Karpas-422 (cell line): ENCODE measurements around the gene TBC1D26. TPM values are rescaled to one million over a fixed set of nuclear protein-coding genes. Genes with fewer than 3 reads are reported as not detected.
"Not testable (repeated sequence)": the region's sequence is repeated elsewhere in the genome, so short reads cannot be mapped to it uniquely, and the experiment has no call there.

Experiments
- DNase-seq: peaks from one replicate; pipeline ENCODE4 v3.0.0-alpha.2; 2015
- H2AFZ ChIP-seq: fragments of 200-600 bp; sonication (generic); 2 replicates; pipeline ENCODE4 v1.6.1; 2014; ENCODE audit warnings: antibody characterized with exemption, low read length, mixed read lengths
- H3K27ac ChIP-seq: fragments of 200-600 bp; sonication (generic); 2 replicates; pipeline ENCODE4 v1.5.1; 2014; ENCODE audit warnings: mild to moderate bottlenecking, low read length, moderate library complexity
- H3K27me3 ChIP-seq: fragments of 200-600 bp; sonication (generic); 2 replicates; pipeline ENCODE4 v1.6.1; 2014; ENCODE audit warnings: low read length, mixed read lengths
- H3K36me3 ChIP-seq: fragments of 200-600 bp; sonication (generic); 2 replicates; pipeline ENCODE4 v1.6.1; 2014; ENCODE audit warnings: low read length, mixed read lengths; ENCODE audit not compliant: insufficient read depth
- H3K4me1 ChIP-seq: fragments of 200-600 bp; sonication (generic); 2 replicates; pipeline ENCODE4 v1.6.1; 2014; ENCODE audit warnings: mild to moderate bottlenecking, low read length, mixed read lengths
- H3K4me2 ChIP-seq: fragments of 200-600 bp; sonication (generic); 2 replicates; pipeline ENCODE4 v1.6.1; 2014; ENCODE audit warnings: low read length, low read depth, mild to moderate bottlenecking; ENCODE audit not compliant: poor library complexity, severe bottlenecking
- H3K4me3 ChIP-seq: fragments of 200-600 bp; sonication (generic); 2 replicates; pipeline ENCODE4 v1.5.1; 2014; ENCODE audit warnings: mild to moderate bottlenecking, antibody characterized with exemption, low read length, mixed read lengths
- H3K79me2 ChIP-seq: fragments of 200-600 bp; sonication (generic); 2 replicates; pipeline ENCODE4 v1.6.1; 2014; ENCODE audit warnings: mild to moderate bottlenecking, low read length, mixed read lengths
- H3K9ac ChIP-seq: fragments of 200-600 bp; sonication (generic); 2 replicates; pipeline ENCODE4 v1.6.0; 2014; ENCODE audit warnings: low read length
- H3K9me2 ChIP-seq: fragments of 200-600 bp; sonication (generic), shearing (Covaris generic); replicated peaks from 2 replicates; pipeline ENCODE4 v1.6.0; 2014; ENCODE audit warnings: mild to moderate bottlenecking, low read length, moderate library complexity; ENCODE audit not compliant: insufficient read depth
- H3K9me3 ChIP-seq: fragments of 300-700, 200-600 bp; sonication (generic); 2 replicates; pipeline ENCODE4 v1.6.1; 2014; ENCODE audit warnings: low read length, mixed read lengths
- H4K20me1 ChIP-seq: fragments of 200-600 bp; sonication (generic); 2 replicates; pipeline ENCODE4 v1.6.1; 2014; ENCODE audit warnings: mild to moderate bottlenecking, antibody characterized with exemption, low read length, low read depth; ENCODE audit not compliant: insufficient read depth
- total RNA-seq: library from RNA; depleted of rRNA; stranded (reverse); fragments of >200 nt; shearing (Covaris generic); gene quantifications from 2 replicates; pipeline ENCODE4 v1.2.3, GENCODE V29; 2014; ENCODE audit warnings: low replicate concordance; rRNA removed

TBC1D26 gene
- total RNA-seq: not detected in 2 replicates

- not testable (repeated sequence) for H3K9ac ChIP-seq, H3K9me2 ChIP-seq, H3K4me2 ChIP-seq, H2AFZ ChIP-seq, H3K4me1 ChIP-seq, H3K9me3 ChIP-seq, H3K36me3 ChIP-seq, H3K27ac ChIP-seq, H3K27me3 ChIP-seq, DNase-seq, H3K79me2 ChIP-seq, H4K20me1 ChIP-seq, H3K4me3 ChIP-seq
These were observed at the start of gene TBC1D26 for GRCh38 chr17:15731900-15732299. TBC1D26 (plus strand) TSS chr17:15732283; CDS start chr17:15735349, 3,066 bp downstream.

- not testable (repeated sequence) for H2AFZ ChIP-seq, H3K36me3 ChIP-seq, H3K27ac ChIP-seq, H3K27me3 ChIP-seq, H3K9me2 ChIP-seq, H3K9me3 ChIP-seq, DNase-seq, H3K79me2 ChIP-seq, H4K20me1 ChIP-seq
- Histone ChIP-seq H3K4me3 (peak overlapping the region; percentile 82), H3K4me2 (peak overlapping the region; percentile 75), H3K4me1 (peaks cover 14% of the 10 kb centered on the region), H3K9ac (peak overlapping the region; percentile 79)
These were observed 48.9 kb upstream of the TBC1D26 start for GRCh38 chr17:15683135-15683534.

GRCh38 chr17:15683824-15684478 lies 48.1 kb upstream of the TBC1D26 start, which contains the start of gene TRIM16:
TRIM16 (minus strand) TSS chr17:15684311; CDS start chr17:15651609, 32,702 bp downstream.
- Histone ChIP-seq H2AFZ (peak within 1 kb of the TSS; percentile 87), H3K9ac (peak within 1 kb of the TSS; percentile 79), H3K4me3 (peak within 1 kb of the TSS; percentile 82), H3K4me1 (peaks cover 14% of the 10 kb centered on the region), H3K4me2 (peak within 1 kb of the TSS; percentile 75)
- H3K27ac ChIP-seq, H3K27me3 ChIP-seq, H3K36me3 ChIP-seq, H3K9me3 ChIP-seq, H4K20me1 ChIP-seq, H3K9me2 ChIP-seq, H3K79me2 ChIP-seq: not testable (repeated sequence)
- peak; percentile 90 for DNase-seq

- not testable (repeated sequence) for H3K9me3 ChIP-seq, H3K4me2 ChIP-seq, H3K9ac ChIP-seq, H3K4me3 ChIP-seq, H3K79me2 ChIP-seq, H3K27me3 ChIP-seq, H4K20me1 ChIP-seq, H3K9me2 ChIP-seq, DNase-seq, H3K27ac ChIP-seq, H3K36me3 ChIP-seq, H2AFZ ChIP-seq
- peaks cover 11% of the 10 kb centered on the region for H3K4me1 ChIP-seq
These were observed 44.6 kb upstream of the TBC1D26 start for GRCh38 chr17:15687494-15687893.

- Histone ChIP-seq H3K9ac (peak overlapping the region; percentile 77), H2AFZ (peak overlapping the region; percentile 50; the same call in 1 of the 2 replicates), H3K4me2 (peak overlapping the region; percentile 73), H3K4me3 (peak overlapping the region; percentile 71)
- not testable (repeated sequence) for H3K9me3 ChIP-seq, H3K27me3 ChIP-seq, H4K20me1 ChIP-seq, H3K4me1 ChIP-seq, H3K79me2 ChIP-seq, H3K36me3 ChIP-seq, DNase-seq, H3K9me2 ChIP-seq, H3K27ac ChIP-seq
These were observed 33.1 kb upstream of the TBC1D26 start for GRCh38 chr17:15698967-15699366.

- H3K27ac ChIP-seq, H4K20me1 ChIP-seq, H3K9me2 ChIP-seq, H3K4me1 ChIP-seq, H3K27me3 ChIP-seq, H3K79me2 ChIP-seq, H3K9me3 ChIP-seq, H3K36me3 ChIP-seq: not testable (repeated sequence)
- peak; percentile 99 for DNase-seq
- Histone ChIP-seq H3K4me3 (peak within 1 kb of the TSS; percentile 71), H3K9ac (peak within 1 kb of the TSS; percentile 77), H2AFZ (peak within 1 kb of the TSS; percentile 56; the same call in 1 of the 2 replicates), H3K4me2 (peak within 1 kb of the TSS; percentile 73)
These were observed 32.6 kb upstream of the TBC1D26 start, which contains the start of gene ZNF286A for GRCh38 chr17:15699413-15699924. ZNF286A (plus strand) TSS chr17:15699752; CDS start chr17:15700330, 578 bp downstream.

GRCh38 chr17:15699937-15700336 lies 32.1 kb upstream of the TBC1D26 start:
- H3K36me3 ChIP-seq: peaks cover 11% of the 10 kb centered on the region
- peak overlapping the region; percentile 73 for H3K4me2 ChIP-seq
- H3K4me1 ChIP-seq, H4K20me1 ChIP-seq, H3K79me2 ChIP-seq, H3K27ac ChIP-seq, H3K9me2 ChIP-seq, DNase-seq, H3K9me3 ChIP-seq, H3K27me3 ChIP-seq: not testable (repeated sequence)
- 0 out of 2 replicates have a peak overlapping the region, but pooled peaks have one; percentile 56 for H2AFZ ChIP-seq
- peak overlapping the region; percentile 71 for H3K4me3 ChIP-seq
- H3K9ac ChIP-seq: peak overlapping the region; percentile 77

GRCh38 chr17:15704239-15704638 lies 27.8 kb upstream of the TBC1D26 start:
- not testable (repeated sequence) for H3K4me3 ChIP-seq, H3K79me2 ChIP-seq, H3K9ac ChIP-seq, DNase-seq, H2AFZ ChIP-seq, H4K20me1 ChIP-seq, H3K9me2 ChIP-seq, H3K4me1 ChIP-seq, H3K27ac ChIP-seq, H3K27me3 ChIP-seq, H3K4me2 ChIP-seq
- Histone ChIP-seq H3K9me3 (peaks cover 21% of the 10 kb centered on the region), H3K36me3 (peaks cover 47% of the 10 kb centered on the region)
